Astrocyte (in vitro differentiated cells and primary cell): ENCODE results near the gene FBLN1. TPM values are rescaled to one million over a fixed set of nuclear protein-coding genes. Genes with fewer than 3 reads are reported as not detected.

ENCODE experiments used
- DNase-seq: peaks from one replicate; pipeline ENCODE4 v3.0.0-alpha.2; 2010; ENCODE audit warnings: low read depth
- FAIRE-seq: peaks from 2 replicates; lab custom pipeline; 2011; peaks lifted over from hg19 to GRCh38; lab: Jason Lieb, UNC
- H2AFZ ChIP-seq: 2 replicates; pipeline ENCODE4 v1.6.0; 2012; ENCODE audit warnings: low read depth, low read length, inconsistent platforms
- H3K27ac ChIP-seq: 2 replicates; pipeline ENCODE4 v1.5.1; 2011; ENCODE audit warnings: low read depth, low read length, inconsistent platforms
- H3K27me3 ChIP-seq: 2 replicates; pipeline ENCODE4 v1.6.0; 2011; ENCODE audit warnings: low read length, inconsistent platforms; ENCODE audit not compliant: insufficient read depth
- H3K36me3 ChIP-seq: 2 replicates; pipeline ENCODE4 v1.5.1; 2011; ENCODE audit warnings: low read length, inconsistent platforms; ENCODE audit not compliant: insufficient read depth
- H3K4me1 ChIP-seq: 2 replicates; pipeline ENCODE4 v1.5.1; 2011; ENCODE audit warnings: low read length, inconsistent platforms; ENCODE audit not compliant: insufficient read depth
- H3K4me2 ChIP-seq: 2 replicates; pipeline ENCODE4 v1.6.0; 2012; ENCODE audit warnings: low read length, inconsistent platforms
- H3K4me3 ChIP-seq: 2 replicates; pipeline ENCODE4 v1.5.1; 2011; ENCODE audit warnings: low read depth, mild to moderate bottlenecking, low read length, inconsistent platforms; ENCODE audit not compliant: insufficient read depth
- H3K79me2 ChIP-seq: 2 replicates; pipeline ENCODE4 v1.6.0; 2012; ENCODE audit warnings: mild to moderate bottlenecking, low read length, inconsistent platforms; ENCODE audit not compliant: insufficient read depth
- H3K9ac ChIP-seq: 2 replicates; pipeline ENCODE4 v1.6.0; 2012; ENCODE audit warnings: mild to moderate bottlenecking, low read length, inconsistent platforms
- H3K9me3 ChIP-seq: 2 replicates; pipeline ENCODE4 v1.5.1; 2012; ENCODE audit warnings: low read depth, mild to moderate bottlenecking, low read length, inconsistent platforms; ENCODE audit not compliant: insufficient read depth
- H4K20me1 ChIP-seq: 2 replicates; pipeline ENCODE4 v1.6.0; 2012; ENCODE audit warnings: low read length, inconsistent platforms; ENCODE audit not compliant: insufficient read depth
- H3K27ac Mint-ChIP-seq: one replicate; pipeline ENCODE4 v1.8.0; 2021; ENCODE audit warnings: mild to moderate bottlenecking, mixed read lengths; ENCODE audit not compliant: unreplicated experiment
- H3K27me3 Mint-ChIP-seq: one replicate; pipeline ENCODE4 v1.8.0; 2021; ENCODE audit warnings: low read depth, mixed read lengths; ENCODE audit not compliant: unreplicated experiment
- H3K36me3 Mint-ChIP-seq: one replicate; pipeline ENCODE4 v1.8.0; 2021; ENCODE audit warnings: low read depth, mixed read lengths; ENCODE audit not compliant: unreplicated experiment
- H3K4me1 Mint-ChIP-seq: one replicate; pipeline ENCODE4 v1.8.0; 2021; ENCODE audit warnings: low read depth, mixed read lengths; ENCODE audit not compliant: unreplicated experiment
- H3K4me3 Mint-ChIP-seq: one replicate; pipeline ENCODE4 v1.8.0; 2021; ENCODE audit warnings: mild to moderate bottlenecking, moderate library complexity, mixed read lengths; ENCODE audit not compliant: unreplicated experiment
- H3K9me3 Mint-ChIP-seq: one replicate; pipeline ENCODE4 v1.8.0; 2021; ENCODE audit warnings: mild to moderate bottlenecking, mixed read lengths; ENCODE audit not compliant: unreplicated experiment
- CTCF ChIP-seq: IDR thresholded peaks from 2 replicates; pipeline ENCODE4 v1.5.1; 2011; ENCODE audit warnings: low read depth, mild to moderate bottlenecking, inconsistent platforms, low read length, moderate library complexity; ENCODE audit not compliant: insufficient read depth
- EZH2 ChIP-seq: IDR thresholded peaks from 2 replicates; pipeline ENCODE4 v1.6.1; 2012; ENCODE audit warnings: mild to moderate bottlenecking, low read length, inconsistent platforms; ENCODE audit not compliant: insufficient read depth
- total RNA-seq: library from RNA; stranded (reverse); gene quantifications from 2 replicates; pipeline ENCODE4 v1.2.1, GENCODE V29; 2021

The FBLN1 gene
- total RNA-seq, 1 donor from 2014 or later, result 69.2 TPM

- Histone ChIP-seq H3K79me2 (no peaks in the 10 kb centered on the region), H4K20me1 (no peaks in the 10 kb centered on the region), H3K4me1 (peaks cover under 1% of the 10 kb centered on the region), H3K36me3 (peaks cover 2% of the 10 kb centered on the region), H3K27ac (no peak overlapping the region), H3K9me3 (no peaks in the 10 kb centered on the region), H3K27me3 (no peaks in the 10 kb centered on the region), H2AFZ (no peak overlapping the region), H3K4me2 (no peak overlapping the region), H3K9ac (no peak overlapping the region), H3K4me3 (no peak overlapping the region)
- Mint-ChIP-seq H3K9me3 (no peaks in the 10 kb centered on the region), H3K36me3 (peaks cover 10% of the 10 kb centered on the region), H3K4me1 (no peaks in the 10 kb centered on the region), H3K4me3 (no peak overlapping the region), H3K27me3 (peaks cover 41% of the 10 kb centered on the region), H3K27ac (no peak overlapping the region)
- FAIRE-seq (no peak), DNase-seq (no peak)
- TF ChIP-seq EZH2 (no peak), CTCF (no peak)
Measured at GRCh38 chr22:45598596-45599217, 96.0 kb downstream of the FBLN1 start.

GRCh38 chr22:45599836-45600577 is 97.3 kb downstream of the FBLN1 start:
- Histone ChIP-seq H3K9me3 (no peaks in the 10 kb centered on the region), H3K36me3 (peaks cover 2% of the 10 kb centered on the region), H3K27me3 (no peaks in the 10 kb centered on the region), H3K4me3 (no peak overlapping the region), H3K79me2 (no peaks in the 10 kb centered on the region), H3K9ac (no peak overlapping the region), H4K20me1 (no peaks in the 10 kb centered on the region), H2AFZ (no peak overlapping the region), H3K27ac (no peak overlapping the region), H3K4me2 (no peak overlapping the region), H3K4me1 (peaks cover 3% of the 10 kb centered on the region)
- DNase-seq (no peak), FAIRE-seq (no peak)
- Mint-ChIP-seq H3K4me1 (no peaks in the 10 kb centered on the region), H3K9me3 (no peaks in the 10 kb centered on the region), H3K27me3 (peaks cover 32% of the 10 kb centered on the region), H3K36me3 (peaks cover 5% of the 10 kb centered on the region), H3K4me3 (no peak overlapping the region), H3K27ac (no peak overlapping the region)
- TF ChIP-seq EZH2 (no peak), CTCF (no peak)
